ENCODE measurements around the gene PTPRA.

GRCh38 chr20:3068075-3068474 is 194.8 kb downstream of the PTPRA start:
- no peak for TF ChIP-seq POLR2A (IDR thresholded peaks at IDR 0.05)
- no peak for TF ChIP-seq CTCF (IDR thresholded peaks at IDR 0.05)

Measured in right lobe of liver (tissue), 4 donors.